ENCODE measurements around the gene HEG1.

HEG1 gene

DNA sequence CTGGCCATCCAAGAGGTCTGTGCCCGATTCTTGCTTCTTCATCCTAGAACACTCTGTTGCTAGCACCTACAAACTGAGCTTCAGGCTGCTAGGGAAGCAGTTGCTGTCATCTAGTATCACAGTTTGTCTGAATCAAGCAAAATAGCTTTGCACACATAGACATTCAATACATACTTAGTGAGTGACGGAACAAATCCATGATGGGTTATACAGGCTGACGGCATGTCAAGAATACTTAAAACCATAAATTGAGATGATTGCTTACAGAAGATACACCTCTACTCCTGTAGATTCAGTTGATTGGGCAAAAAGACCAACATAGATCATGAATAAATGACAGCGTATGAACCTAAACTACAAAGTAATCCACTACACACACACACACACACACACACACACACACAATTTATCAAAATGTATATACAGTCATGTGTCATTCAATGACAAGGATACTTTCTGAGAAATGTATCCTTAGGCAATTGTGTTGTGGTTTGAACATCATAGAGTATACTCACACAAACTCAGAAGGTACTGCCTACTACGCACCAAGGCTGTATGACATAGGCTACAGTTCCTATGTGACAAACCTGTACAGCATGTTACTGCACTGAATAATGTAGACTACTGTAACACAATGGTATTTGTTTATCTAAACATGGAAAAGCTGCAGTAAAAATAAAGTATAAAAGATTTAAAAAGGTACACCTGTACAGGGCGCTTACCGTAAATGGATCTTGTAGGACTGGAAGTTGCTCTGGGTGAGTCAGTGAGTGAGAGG, 14.4 kb upstream of the HEG1 start:
- DNase-seq = no peak

DNA sequence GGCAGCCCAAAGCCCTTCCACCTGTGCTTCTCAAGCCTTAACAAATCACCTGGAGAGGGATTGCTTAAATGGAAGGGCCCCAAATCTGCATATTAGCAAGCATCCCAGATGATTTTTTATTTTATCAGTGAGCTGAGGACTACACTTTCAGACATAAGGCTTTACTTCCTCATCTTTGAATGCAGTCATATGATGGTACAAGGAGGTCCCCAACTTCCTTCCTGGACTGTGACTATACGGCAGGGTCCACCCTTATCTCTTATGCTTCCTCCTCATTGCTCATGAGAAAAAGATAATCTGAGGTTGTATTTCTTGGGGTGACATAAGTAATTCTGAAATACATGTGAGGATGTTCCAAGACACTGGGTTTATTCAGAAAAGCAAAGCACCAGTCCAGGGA, 13.7 kb upstream of the HEG1 start:
- no peak for DNase-seq

DNA sequence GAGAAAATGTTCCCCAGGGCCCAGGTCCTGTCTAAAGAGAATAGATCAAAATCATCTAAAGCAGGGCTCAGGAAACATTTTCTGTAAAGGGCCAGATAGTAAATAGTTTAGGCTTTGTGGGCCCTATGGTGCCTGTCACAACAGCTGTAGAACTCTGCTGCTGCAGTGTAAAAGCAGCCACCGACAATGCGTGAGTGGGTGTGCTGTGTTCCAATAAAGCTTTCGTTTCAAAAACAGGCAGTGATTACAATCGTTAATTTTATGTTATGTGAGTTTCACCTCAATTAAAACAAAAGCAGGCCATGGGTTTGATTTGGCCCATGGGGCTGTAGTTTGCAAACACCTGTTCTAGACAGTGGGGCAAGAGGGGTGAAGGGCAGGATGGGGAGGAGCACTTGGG, 12.5 kb upstream of the HEG1 start:
- DNase-seq = no peak

DNA sequence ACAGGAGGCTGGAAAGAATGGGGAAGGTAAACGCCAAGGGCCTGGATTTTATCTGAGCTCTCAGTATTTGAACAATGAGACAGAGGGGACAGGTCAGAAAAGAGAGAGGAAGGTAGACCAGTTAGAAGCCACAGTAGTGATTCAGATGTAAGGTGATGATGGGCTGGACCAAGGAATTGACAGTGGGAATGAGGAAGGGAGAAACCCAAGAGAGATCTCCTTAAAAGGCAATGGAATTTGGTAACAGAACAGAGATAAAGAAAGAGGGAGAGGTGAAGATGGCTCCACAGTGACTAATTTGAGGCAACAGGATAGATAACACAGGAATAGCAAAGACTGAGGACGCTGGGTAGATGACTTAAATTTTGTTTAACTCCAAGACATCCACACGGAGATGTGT, 11.4 kb upstream of the HEG1 start:
- no peak for DNase-seq

DNA sequence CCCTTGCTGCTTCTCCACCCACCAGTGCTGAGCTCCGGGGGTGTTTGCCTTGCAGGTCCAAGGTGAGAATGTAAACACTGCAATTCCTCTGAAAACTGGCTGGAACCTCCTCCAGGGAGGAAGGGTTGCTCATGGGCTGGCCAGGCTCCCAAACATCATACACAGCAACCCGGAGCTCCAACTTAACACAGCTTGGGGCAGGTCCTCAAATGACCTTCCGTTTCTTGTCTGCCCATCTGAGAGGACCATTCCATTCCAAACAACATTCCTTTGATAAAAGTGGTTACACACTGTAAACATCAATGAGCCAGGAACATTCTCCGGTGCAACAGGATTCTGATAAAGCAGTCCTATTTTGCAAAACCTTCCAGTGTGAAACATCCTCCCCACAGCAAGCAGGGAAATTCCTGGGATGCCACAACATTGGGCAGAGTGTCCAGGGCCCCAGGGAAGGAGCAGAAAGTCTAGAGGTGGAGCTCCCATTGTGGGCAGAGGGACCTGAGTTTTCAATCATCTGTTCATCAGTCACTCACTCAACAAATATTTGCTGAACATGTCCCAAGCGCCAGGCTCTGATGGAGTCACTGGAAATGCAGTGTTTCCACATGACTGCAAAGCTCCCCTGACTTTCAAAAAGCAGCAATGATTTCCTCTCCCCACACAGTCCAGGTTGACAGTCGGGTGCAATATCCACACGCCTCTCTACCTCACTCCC, 7.3 kb upstream of the HEG1 start:
- DNase-seq = no peak

DNA sequence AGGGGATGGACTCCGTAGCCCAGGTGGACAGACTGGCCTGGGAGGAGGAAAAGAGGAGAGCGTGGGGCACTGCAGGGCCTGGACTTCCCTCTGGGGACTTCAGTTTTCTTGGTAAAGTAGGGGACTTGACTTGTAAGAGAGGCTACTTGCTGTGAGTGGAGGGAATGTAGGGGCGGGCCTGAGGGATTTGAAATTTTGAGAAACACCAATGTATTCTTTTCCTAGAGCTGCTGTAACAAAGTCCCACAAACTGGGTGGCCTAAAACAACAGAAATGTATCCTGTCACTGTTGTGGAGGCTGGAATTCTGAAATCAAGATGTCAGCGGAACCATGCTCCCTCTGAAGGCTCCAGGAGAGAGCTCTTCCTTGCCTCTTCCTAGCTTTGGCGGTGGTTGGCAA, 5.8 kb upstream of the HEG1 start:
- no peak for DNase-seq

DNA sequence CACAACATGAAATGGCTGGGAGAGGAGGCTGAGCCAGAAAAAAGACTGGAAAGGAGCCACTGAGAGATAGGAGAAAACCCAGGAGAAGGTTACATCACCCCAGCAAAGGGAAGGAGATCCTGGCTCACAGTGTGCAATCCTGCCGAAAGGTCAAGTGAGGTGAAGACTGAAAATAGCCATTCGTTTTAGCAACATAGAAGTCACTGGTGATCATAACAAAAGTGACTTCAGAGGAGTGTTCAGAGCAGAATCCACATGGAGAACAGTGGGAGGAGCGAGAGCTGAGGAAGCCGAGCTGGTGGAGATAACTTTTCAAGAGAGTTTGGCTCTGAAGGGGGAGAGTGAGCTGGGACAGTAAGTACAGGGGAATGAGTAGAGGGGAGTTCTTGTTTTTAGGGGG, 5.4 kb upstream of the HEG1 start:
- DNase-seq = no peak

DNA sequence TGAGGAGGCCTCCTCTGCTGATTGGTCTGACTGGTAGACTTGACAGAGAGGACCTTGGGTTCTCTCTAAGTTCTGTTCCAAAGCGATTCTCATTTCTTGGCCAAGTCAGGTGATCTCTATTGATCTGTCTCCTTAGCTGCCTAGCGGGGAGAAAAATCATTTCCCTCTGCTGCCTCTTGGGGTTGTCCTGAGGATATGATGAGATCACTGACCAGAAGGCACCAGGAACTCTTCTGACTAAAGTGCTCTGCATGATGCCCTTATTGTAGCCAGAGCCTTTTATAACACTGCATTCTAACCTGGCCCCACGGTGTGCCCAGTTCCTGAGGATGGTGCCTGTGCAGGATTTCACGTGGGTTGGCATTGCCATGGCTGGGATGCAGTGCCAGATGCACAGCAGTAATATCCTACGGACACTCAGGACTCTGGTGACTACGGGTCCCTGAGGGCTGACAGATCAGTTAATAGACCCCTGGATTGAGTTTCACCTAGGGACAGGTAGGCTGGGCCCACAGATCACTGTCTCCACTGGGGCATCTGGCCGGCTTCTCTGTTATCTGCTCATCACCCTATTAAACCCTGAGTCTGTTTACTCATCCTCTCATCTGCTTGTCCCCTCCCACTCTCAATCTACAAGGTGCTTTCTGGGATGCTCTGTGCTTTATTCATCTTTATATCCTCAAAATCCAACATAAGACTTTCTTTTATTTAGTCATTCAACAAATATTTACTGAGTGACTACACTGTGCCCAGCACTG, 3.9 kb upstream of the HEG1 start:
- DNase-seq = no peak

DNA sequence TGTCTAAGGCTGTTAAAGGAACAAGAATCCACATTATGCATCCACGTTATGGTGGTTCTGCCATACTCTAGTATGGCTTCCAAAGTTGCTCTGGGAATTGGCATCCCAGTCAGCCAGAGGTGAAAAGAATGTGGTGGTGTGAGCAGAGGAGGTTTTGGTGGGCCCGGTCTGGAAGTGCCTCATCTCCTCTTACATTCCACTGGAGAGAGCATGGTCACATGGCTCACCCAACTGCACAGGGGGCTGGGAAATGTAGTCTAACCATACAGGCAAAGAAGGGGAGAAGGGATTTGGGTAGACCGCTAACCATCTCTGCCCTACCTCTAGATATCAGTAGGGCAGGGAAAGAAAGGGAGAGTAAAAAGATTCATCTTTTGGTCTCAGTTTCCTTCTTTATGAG, 3.2 kb upstream of the HEG1 start:
- DNase-seq = no peak

DNA sequence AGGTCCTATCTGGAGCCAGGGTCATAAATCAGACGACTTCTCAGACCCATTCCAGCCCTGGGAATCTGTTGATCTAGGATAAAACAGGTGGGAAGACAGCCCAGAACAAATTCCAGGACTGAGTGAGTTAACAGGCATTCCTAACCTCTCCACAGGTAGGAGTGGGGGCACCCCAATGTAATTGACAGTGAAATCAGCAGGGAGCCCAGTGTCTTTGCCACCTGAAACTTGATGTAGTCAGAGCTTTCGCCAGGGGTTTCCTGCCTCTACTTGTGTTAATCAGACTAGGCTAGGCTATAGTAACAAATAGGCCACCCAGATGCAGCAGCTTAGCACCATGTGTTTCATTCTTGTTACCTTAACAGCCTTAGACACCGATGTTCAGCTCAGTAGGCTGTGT, 2.7 kb upstream of the HEG1 start:
- DNase-seq = no peak

DNA sequence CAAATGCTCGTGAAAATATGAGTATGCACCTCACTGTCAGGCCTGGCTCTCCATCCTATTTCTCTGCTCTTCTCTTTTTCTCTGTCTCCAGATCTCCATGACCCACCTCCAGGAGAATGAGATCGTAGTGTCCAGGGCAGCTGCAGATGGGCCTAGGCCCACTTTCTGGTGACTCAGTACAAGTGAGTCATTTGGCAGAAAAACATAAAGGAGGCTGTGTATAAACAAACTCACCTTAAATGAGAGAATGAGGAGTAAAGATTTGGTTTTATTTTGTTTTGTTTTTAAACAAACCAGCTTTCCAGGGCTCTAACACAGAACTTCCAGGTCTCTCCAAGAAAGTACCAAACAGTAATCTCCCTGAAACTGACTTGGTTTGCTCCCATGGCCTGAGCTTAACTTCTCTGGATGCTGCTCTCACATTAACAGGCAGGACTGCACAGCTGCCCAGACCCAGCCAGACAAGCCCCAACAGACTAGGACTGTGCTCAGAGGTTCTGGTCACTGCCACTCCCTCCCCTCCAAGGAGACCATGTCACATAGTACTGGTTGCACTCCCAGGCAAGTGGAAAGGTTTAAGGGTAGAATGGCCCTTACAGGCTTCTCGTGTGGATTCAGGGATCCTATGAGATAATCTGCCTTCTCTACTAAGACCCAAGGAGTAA, 1.5 kb upstream of the HEG1 start:
- DNase-seq = no peak

DNA sequence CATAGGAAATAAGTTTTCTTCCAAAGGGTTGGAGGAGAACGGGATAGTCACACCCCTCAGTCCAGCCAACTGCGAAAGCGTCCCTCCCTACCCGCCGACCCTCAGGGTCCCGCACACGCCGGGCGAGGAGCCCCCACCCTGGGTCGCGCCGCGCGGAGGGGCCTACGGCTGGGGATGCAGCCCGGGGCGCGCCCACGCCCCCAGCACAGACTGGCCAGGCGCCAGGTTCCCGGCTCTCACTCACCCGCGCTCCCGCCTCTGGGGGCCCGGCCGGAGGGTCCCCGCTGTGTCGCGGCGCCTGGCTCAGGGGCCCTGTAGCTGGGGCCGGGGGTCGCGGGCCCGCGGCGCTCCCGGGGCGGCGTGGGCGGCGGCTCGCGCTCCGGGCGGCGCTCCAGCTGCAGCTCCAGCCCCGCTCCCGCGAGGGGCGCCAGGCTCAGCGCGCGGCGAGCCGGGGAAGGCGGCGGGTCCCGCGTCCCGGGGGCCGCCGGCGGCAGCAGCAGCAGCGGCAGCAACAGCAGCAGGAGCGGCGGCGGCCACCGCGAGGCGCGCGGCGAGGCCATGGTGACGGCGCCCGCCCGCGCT, 375 bp downstream of the HEG1 start:
- no peak for DNase-seq

DNA sequence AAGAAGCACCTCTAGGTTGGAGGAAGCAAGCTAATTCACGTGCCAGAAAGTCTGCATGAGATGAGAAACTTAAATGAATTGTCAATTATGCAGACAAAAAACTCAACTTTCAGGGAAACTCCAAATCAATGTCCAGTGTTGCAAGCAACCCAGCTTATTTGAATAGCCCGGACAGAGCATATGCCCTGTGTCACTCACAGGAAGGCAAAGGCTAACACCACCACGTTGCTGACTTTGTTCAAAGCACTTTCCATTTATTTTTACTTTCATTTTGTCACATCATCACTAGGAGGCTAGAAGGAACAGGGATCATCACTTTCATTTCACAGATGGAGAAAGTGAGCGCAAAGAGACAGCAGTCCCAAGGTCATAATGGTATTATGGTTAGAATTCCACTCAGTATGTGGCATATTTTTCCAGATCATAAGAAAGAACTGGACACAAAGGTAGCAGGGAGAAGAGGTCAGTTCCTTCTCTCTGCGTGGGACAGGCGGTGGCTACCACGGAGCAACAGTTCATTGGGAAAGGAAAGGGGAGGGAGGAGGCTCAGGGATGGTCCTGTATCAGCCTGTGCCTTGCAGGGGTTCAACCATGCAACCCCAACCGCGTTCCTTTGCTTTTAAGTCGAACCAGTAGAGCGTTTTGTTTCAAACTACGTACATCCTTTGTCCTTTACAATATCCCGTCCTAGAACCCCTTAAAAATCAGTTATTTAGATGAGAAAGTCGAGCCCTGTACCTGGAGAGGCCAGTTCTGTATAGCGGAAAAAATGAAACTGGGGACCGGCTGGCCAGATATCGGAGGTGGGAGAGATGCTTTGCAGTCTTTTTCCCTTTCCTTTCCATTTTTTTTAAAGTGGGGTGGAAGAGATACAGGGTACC, 1.1 kb downstream of the HEG1 start:
- no peak for DNase-seq

DNA sequence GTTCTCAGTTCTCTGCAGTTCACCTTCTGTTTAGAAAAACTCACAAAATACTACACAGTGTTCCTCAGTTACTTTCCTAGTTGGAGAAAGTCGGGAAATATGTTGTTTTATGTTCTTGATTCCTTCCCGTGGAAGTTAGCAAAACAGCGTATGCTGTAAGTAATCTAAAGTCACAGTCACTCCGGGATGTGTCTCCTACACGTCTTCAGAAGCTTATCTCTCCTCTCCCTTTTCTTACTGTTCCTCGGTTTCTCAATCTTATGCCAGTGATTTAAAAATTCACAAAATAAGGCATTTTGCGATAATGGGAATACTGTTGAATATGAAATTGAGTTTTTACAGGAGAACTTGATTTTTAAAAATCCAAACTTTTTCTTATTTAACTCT, 1.7 kb downstream of the HEG1 start:
- no peak for DNase-seq

DNA sequence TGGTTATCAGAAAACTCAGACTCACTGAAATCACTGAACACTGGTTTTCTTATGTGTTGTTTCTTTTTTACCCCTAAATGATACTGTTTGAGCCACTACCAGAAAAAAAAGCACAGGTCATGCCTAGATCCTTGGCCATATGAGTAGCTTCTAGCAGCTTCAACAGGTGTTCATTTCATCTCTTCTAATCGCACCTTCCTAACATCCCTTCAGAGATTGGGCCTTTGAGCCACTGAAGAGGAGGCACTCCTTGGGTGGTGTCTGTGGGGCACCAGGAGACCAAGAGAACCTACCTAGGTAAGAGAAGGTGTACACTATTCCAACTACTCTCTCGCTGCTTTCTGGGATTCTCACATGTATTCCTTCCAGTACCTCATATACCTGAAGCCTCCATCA, 2.5 kb downstream of the HEG1 start:
- no peak for DNase-seq

DNA sequence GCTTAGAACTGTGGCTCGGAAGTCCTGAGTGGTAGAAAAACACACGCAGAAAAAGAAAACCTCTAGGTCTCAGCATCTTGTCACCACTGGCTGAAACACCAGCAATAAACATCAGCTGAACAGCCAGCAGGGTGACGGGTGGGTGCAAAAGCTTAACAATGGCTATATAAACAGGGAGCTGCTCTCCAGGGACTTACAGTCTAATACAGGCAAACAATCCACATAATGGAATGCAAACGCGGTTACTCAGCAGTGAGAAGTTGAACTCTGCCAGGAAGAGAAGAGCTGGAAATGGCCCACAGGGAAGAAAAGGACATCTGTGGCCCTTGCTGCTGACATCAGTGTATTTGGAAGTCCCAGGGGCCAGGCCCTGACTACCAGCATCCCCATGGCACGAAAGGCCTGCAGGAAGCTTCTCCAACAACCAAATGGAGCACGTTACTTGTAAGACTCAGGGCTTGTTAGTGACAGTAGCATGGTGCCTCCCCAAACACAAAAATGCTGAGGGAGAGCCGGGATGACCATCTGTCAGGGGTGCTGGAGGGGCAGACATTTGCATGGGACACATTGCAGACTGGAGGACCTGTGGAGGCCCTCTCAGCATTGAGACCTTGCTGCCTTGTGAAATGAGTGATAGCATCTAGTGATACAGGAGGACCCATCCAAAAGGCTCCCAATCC, 3.0 kb downstream of the HEG1 start:
- no peak for DNase-seq

DNA sequence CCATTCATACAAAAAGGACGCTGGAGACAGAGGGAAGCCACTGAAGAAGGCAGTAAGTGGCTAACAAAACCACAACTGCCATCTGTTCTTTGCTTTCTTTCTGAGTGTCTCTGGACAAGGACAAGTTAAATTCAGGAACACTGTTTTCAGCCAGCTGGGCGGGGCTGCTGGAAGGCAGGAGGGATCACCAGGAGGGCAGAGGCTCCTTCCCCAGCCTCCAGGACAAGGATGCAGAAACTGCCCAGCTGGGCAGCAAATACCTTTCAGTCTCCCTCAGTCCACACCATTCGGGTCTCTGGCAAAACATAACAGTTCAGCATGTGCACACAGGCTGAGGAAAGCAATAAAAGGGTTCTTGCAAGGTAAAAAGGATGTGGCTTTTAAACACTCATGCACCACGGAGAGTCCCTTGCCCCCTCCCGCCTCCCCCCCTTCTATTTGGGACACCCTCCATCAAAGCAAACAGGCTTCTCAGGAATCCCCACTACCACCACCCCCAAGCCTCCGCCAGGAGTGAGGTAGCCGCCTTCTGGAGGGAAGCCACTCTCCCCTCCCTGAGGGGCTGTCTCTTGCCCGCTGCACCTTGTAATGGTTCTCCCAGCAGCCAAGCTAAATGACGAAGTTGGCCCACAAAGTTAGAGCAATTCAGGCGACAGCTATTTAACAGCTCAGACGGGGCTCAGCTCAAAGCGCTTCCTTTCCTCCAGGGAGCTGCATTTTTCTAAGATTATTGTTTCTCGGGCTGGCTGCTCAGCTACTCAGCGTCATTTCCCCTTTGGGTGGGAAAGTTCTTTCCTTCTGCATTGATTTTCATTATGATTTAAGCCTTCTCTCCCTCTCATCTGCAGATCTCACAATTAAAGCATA, 3.8 kb downstream of the HEG1 start:
- DNase-seq = no peak

DNA sequence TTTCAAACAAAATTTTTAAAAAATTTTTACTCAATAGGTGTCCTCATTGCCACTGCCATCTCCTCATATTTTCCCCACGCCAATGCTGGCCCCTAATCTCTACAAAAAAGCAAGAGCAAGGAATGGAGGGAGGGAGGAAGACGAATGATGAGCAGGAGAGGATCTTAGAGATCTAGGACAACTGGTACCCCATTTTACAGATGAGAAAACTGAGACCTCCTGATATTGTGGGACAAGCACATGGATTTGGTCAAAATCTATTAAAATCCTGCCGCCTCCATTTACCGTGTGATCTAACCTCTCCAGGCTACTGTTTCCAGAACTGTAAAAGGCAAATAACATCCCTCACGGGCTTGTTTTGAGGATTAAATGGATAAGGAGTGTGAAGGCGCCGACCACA, 4.6 kb downstream of the HEG1 start:
- no peak for DNase-seq

DNA sequence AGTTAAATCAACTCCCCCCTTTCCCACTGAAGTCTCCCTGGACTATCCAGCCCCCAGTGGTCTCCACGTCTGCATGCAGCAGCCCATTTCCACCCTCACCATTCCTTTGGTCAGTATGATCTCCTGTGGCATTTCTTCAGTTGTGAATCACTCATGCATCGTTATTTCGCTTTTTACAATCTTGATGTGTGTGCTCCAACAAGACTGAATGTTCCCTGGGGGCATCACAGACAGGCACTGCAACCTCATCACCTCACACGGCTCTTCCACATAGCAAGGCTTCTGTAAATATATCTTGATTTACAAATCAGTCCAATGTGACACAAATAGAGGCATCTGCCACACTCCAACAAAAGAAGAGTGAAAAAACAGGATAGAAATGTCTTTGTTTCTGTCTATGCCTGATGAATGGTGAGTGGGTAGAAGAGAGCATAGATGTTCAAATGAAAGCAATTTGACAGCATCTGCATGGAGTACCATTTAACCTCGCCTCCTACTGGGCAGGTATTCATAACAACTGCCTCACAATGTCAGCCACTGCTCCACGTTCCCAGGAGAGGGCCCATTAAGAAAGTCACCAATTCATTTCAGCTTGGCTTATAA, 5.2 kb downstream of the HEG1 start:
- DNase-seq = no peak

DNA sequence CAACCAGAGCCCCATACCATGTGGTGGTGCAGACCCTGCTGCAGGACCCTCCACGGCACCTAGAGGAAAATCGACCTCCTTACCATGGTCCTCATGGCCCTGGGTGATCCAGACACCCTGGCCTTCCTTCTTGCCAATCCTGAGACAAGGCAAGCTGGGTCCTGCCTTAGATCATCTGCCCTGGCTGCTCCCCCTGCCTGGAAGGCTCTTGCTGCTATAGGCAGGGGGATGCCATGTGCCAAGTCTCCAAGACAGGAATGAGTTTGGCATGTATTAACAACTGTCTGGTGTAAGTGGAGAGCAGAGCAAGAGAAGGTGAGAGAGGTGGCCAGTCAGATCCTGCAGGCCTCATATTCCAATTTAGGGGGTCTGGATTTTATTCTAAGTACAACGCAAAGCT, 7.5 kb downstream of the HEG1 start:
- DNase-seq = no peak

Measured in NCI-H1092 (cell line).